DND-41 (cell line): ENCODE results near the gene SNX10.

ENCODE experiments used
- EZH2 ChIP-seq: IDR thresholded peaks from 3 replicates; pipeline ENCODE4 v1.6.1; 2012; ENCODE audit warnings: borderline replicate concordance, low read depth, mild to moderate bottlenecking, moderate library complexity, low read length, inconsistent platforms; ENCODE audit not compliant: severe bottlenecking
- TF ChIP-seq, protein P1 (sequence below): IDR thresholded peaks from 2 replicates; pipeline ENCODE4 v1.5.1; 2012; ENCODE audit warnings: borderline replicate concordance, low read length, moderate library complexity, mild to moderate bottlenecking; ENCODE audit not compliant: poor library complexity, severe bottlenecking; ENCODE audit errors: extremely low read depth

DNA sequence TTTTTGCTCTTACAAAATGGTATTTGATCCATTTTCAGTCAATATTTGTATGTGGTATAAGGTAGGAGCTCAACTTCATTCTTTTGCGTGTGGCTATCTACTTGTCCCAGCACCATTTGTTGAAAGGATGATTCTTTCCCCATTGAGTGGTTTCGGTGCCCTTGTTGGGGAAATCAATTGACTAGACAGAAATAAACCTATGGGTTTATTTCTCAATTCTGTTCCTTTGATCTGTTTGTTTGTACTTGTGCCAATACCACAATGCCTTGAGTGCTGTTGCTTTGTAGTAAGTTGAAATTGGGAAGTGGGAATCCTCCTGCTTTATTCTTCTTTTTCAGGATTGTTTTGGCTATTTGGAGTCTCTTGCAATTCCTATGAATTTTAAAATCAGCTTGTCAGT is 41.0 kb downstream of the SNX10 start:
- TF ChIP-seq, protein P1, sequence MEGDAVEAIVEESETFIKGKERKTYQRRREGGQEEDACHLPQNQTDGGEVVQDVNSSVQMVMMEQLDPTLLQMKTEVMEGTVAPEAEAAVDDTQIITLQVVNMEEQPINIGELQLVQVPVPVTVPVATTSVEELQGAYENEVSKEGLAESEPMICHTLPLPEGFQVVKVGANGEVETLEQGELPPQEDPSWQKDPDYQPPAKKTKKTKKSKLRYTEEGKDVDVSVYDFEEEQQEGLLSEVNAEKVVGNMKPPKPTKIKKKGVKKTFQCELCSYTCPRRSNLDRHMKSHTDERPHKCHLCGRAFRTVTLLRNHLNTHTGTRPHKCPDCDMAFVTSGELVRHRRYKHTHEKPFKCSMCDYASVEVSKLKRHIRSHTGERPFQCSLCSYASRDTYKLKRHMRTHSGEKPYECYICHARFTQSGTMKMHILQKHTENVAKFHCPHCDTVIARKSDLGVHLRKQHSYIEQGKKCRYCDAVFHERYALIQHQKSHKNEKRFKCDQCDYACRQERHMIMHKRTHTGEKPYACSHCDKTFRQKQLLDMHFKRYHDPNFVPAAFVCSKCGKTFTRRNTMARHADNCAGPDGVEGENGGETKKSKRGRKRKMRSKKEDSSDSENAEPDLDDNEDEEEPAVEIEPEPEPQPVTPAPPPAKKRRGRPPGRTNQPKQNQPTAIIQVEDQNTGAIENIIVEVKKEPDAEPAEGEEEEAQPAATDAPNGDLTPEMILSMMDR: no peak
- no peak for TF ChIP-seq EZH2
